Measurements from ENCODE around the gene EVI5.

DNA sequence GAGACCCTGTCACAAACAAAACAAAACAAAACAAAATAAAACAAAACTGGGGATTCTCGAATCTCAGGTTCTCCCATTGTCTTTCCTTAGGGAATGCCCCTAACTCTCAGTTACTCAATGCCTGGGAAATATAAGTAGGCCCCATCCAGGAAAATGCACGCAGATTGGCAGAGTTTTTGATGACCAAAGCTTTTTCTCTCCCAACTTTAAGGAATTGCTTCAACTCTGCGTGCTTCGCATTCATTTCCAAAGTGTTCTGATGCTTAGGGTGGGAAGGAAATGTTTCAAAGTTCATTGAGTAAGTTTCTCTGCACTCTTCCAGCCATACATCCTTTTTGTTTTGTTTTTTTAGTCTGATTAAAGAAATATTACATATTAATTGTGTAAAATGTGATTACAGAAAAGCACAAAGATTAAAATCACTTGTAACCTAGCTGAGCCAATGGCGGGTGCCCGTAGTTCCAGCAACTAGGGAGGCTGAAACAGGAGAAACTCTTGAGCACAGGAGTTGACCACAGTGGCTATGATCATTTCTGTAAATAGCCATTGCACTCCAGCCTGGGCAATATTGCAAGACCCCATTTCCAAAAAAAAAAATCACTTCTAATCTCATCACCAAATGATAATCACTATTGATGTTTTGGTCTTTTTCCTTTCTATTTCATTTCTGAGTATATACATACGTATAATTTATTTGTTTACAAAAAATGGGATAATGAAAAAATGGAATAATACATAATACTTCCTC, 18.4 kb upstream of the EVI5 start:
- TF ChIP-seq POLR2AphosphoS5 (IDR thresholded peaks at IDR 0.05; ENCODE audit: low read depth, low read length) (no peak), POLR2A (IDR thresholded peaks at IDR 0.05; ENCODE audit: low read depth, low read length) (no peak)
